ENCODE measurements around the gene DNMT3A.

DNMT3A gene

DNA sequence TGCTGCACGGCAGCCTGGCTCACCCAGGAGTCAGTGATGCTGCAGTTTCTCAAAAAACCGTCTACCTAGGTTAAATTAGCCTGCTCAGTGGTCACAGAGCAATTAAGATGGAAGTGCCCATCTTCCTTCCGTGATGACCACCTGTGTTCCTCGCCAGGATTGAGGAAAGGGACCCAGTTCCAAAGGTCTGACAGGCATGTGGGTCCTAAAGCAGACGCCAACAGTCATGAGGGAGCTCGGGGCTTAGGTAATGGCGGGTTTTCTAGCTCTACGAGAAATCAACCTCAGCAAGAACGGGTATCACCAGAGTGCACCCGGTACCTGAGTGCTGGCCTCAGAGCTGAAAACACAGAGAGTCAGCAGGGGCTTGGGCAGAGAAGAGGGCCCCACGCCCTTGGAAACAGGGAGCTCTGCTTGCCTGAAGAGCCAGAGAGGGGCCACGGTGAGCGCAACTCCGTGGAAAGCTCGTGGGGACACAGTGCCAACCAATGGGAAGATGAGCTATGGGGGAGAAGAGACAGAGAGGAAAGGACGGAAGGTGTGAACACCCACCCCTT, 34.3 kb upstream of the DNMT3A start:
- TF ChIP-seq, protein P1, sequence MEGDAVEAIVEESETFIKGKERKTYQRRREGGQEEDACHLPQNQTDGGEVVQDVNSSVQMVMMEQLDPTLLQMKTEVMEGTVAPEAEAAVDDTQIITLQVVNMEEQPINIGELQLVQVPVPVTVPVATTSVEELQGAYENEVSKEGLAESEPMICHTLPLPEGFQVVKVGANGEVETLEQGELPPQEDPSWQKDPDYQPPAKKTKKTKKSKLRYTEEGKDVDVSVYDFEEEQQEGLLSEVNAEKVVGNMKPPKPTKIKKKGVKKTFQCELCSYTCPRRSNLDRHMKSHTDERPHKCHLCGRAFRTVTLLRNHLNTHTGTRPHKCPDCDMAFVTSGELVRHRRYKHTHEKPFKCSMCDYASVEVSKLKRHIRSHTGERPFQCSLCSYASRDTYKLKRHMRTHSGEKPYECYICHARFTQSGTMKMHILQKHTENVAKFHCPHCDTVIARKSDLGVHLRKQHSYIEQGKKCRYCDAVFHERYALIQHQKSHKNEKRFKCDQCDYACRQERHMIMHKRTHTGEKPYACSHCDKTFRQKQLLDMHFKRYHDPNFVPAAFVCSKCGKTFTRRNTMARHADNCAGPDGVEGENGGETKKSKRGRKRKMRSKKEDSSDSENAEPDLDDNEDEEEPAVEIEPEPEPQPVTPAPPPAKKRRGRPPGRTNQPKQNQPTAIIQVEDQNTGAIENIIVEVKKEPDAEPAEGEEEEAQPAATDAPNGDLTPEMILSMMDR (conservative IDR thresholded peaks at IDR 0.05) = no peak
- TF ChIP-seq ZFX (IDR thresholded peaks at IDR 0.05) = no peak
- no peak overlapping the region for H3K27ac ChIP-seq

DNA sequence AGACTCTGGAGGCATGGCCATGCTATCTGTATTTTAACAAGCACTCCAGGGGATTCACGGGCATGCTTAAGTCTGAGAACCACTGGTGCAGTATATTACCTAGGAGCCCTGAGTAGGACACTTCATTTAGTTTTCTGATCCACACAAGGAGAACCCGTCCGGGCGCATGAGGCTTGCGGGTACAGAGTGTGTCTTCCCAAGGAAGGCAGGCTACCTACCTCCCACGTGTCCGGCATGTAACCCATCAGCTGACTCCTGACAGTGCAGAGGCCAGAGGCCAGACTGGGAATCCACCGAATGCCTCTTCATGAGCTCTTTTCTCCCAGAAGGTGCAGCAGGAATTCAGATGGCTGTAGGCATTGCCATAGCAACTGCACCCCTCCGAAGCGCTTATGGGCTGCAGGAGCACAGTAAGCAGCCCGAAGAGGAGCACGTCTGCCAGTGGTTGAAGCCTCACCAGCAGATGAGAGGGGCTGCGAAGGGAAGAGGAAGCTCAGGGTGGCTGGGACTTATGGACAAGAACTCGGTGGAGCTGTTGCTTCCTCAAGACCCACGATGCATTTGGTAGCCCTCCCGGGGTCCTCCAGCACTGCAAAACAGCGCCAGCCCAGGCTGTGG, 33.8 kb upstream of the DNMT3A start:
- TF ChIP-seq, protein P1 (conservative IDR thresholded peaks at IDR 0.05) = no peak
- TF ChIP-seq ZFX (IDR thresholded peaks at IDR 0.05) = no peak
- no peak overlapping the region for H3K27ac ChIP-seq

DNA sequence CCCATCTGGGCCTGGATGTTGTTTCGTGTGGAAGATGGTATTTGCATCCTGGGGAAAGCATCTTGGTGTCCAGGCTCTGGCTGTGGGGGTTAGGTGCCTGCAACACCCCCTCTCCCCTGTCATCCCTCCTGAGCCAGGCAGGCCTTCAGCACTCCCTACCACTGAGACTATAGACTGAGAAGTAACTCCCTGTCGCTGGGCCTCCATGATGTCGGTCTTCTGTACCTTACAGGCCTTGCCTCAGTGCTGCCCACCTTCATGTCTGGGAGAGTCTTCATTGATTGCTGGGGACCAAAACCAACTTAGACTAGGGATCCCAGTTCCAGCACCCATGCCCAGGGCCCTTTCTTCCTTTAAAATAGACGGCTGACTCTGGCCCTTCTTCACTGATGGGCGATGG, 33.1 kb upstream of the DNMT3A start:
- TF ChIP-seq ZFX (IDR thresholded peaks at IDR 0.05) = no peak
- TF ChIP-seq, protein P1 (conservative IDR thresholded peaks at IDR 0.05) = no peak
- H3K27ac ChIP-seq = no peak overlapping the region

DNA sequence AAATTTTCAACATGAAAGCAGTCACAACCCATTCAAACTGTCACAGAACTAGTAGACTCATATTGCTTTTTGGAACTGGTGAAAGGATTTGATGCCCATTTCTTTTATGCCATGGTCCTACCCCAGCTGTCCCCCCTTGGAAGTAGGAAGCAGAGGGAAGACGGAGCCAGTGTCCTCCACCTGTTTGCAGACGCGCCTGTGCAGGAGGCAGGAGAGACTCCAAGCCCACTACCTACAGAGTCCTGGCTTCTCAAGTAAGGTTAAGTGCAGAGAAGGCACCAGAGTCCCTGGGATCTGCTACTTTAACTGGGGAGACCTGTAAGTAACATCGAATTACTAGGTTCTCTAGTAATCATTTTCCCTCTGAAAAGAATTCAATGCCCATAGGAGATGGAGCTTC, 32.7 kb upstream of the DNMT3A start:
- TF ChIP-seq, protein P1 (conservative IDR thresholded peaks at IDR 0.05) = no peak
- no peak for TF ChIP-seq ZFX (IDR thresholded peaks at IDR 0.05)
- no peak overlapping the region for H3K27ac ChIP-seq

DNA sequence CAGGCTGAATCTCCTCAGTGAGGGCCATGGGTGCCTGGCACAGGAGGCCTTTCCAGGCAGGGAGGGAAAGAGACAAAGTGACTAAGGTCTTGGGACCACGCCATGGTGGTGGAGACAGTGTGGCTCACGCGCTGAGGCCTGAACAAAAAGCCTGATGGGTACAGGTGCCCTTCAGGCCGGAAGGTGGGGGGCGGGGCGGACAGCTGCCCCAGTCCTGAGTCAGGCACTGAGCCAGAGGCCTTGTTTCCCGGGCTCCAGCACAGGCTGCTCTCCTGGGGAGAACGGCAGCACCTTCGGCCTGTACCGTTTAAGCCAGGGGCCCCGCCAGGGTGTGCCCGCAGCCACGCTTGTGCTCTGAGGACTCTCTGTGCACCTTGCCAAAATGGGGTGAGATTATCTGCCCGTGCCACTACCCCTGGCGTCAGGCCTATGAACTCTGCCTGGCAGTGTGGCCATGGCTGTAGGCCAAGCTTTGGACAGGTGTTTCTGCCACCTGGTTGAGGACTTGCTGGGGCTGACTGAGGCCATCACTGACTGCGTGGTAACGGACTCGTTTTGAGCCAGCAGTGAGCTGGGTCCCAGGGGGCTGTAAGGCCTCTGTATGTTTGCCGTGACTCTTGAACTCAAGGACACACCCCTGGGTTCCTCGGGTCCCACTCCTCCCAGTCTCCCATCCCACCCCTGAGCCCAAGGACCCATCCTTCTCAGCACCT, 31.7 kb upstream of the DNMT3A start:
- H3K27ac ChIP-seq = peak overlapping the region; percentile 26
- TF ChIP-seq, protein P1 (conservative IDR thresholded peaks at IDR 0.05) = no peak
- peak; percentile 28; the same call in 1 of the 2 replicates for TF ChIP-seq ZFX (IDR thresholded peaks at IDR 0.05)

DNA sequence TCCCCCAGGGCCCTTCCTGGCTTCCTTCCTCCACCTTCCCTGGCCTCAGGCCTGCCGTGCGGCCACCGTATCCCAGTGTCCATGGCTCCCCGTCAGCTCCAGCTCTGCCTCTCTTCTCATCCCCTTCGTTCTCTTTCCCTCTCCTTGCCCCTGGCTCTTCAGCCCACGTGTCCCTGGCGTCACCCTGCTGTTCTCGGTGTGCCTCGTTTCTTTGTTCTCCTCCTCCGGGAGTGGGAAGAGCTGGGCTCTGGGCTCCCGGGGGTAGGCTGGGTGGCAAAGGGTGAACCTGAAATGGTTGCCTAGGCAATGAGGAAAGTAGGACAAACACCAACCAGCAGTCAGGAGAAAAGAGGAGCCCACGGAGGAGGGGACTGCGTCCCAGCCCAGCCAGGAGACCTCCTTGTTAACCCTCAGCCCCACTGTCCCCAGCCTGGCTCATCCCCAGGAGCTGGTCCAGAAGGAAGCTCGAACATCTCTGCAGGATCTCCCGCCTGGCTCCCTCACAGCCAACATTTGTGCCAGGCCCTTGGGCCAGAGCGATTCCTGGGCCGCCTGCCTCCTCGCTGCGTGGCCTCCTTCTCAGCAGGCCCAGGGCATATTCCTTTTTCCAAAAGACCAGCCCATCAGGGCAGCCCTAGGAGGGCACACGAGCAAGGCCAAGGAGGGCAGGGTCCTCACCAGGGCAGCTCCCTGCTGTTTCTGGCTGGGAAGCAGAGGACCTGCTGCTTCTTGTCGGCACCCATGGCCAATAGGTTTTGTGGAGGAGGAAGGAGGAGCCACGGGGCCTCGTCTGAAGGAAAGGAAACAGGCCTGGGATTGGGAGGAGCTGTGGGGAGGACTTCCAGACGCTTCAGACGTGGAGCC, 30.9 kb upstream of the DNMT3A start:
- peak overlapping the region; percentile 26 for H3K27ac ChIP-seq
- no peak for TF ChIP-seq ZFX (IDR thresholded peaks at IDR 0.05)
- TF ChIP-seq, protein P1 (conservative IDR thresholded peaks at IDR 0.05) = no peak

Measured in C4-2B (cell line).